Heart right ventricle (tissue), 16 donors: ENCODE data around the gene ADARB1. TPM values are rescaled to one million over a fixed set of nuclear protein-coding genes. Genes with fewer than 3 reads are reported as not detected.

Experiments used
- ATAC-seq, 8 donors: fragments of 200-7000 bp; cut with Tn5 transposase; one replicate each; pipeline ENCODE4 v1.9.1; 2020; ENCODE audit warnings: mild to moderate bottlenecking in 8 of 8, moderate library complexity in 8 of 8, moderate number of reproducible peaks in 1 of 8
- DNase-seq, 2 donors: peaks; one replicate each; pipeline ENCODE4 v3.0.0-alpha.2; 2020
- H3K27ac ChIP-seq, 10 donors: fragments of 200-600 bp; sonication (generic) in 2 of 10; one replicate each; pipeline versions ENCODE4 v1.5.0 to v1.8.0; 2020 to 2022; ENCODE audit warnings: mild to moderate bottlenecking in 3 of 10
- H3K27me3 ChIP-seq, 7 donors: fragments of 200-600 bp; one replicate each; pipeline ENCODE4 v1.8.0; 2021 to 2022; ENCODE audit warnings: mild to moderate bottlenecking in 2 of 7
- H3K36me3 ChIP-seq, 9 donors: fragments of 200-600 bp; sonication (generic) in 1 of 9; one replicate each; pipeline versions ENCODE4 v1.5.0 to v1.8.0; 2020 to 2022; ENCODE audit warnings: mild to moderate bottlenecking in 2 of 9
- H3K4me1 ChIP-seq, 9 donors: fragments of 200-600 bp; sonication (generic) in 1 of 9; one replicate each; pipeline versions ENCODE4 v1.5.0 to v1.8.0; 2020 to 2022; ENCODE audit warnings: mild to moderate bottlenecking in 4 of 9
- H3K4me3 ChIP-seq, 10 donors: fragments of 200-600 bp; sonication (generic) in 2 of 10; one replicate each; pipeline versions ENCODE4 v1.5.0 to v1.8.0; 2020 to 2022; ENCODE audit warnings: mild to moderate bottlenecking in 7 of 10, moderate library complexity in 2 of 10
- H3K9me3 ChIP-seq, 11 donors: fragments of 200-600 bp in 10 of 11; sonication (generic) in 2 of 11; one replicate each; pipeline versions ENCODE4 v1.5.0 to v1.8.0; 2013 to 2022; ENCODE audit warnings: mild to moderate bottlenecking in 2 of 11, control low read depth in 1 of 11, moderate library complexity in 1 of 11
- CTCF ChIP-seq, 9 donors: fragments of 200-600 bp; sonication (generic) in 2 of 9; IDR thresholded peaks; one replicate each; pipeline versions ENCODE4 v1.5.0 to v1.8.0; 2021 to 2022; ENCODE audit warnings: antibody characterized with exemption in 9 of 9, mild to moderate bottlenecking in 5 of 9, moderate library complexity in 1 of 9
- WGBS, 2 donors: extraction: QIAGEN DNeasy Blood & Tissue Kit; methylation state at CpG; one replicate each; pipeline ENCODE4 v1.1.7; 2013; ENCODE audit warnings: inconsistent platforms in 1 of 2; 5-methylcytosine and 5-hydroxymethylcytosine counted together
- intact Hi-C, 10 donors: fragments of 100-400 bp; cut with DNase I; formaldehyde crosslinking; loops; one replicate each; pipeline versions ENCODE4 v1.11.1 to v1.14.2; 2022
- polyA plus RNA-seq, 2 donors: library from polyadenylated mRNA; stranded (reverse); fragments of 200-250 nt; gene quantifications; one replicate each; pipeline ENCODE4 v1.2.3, GENCODE V29; 2013
- total RNA-seq, 10 donors: library from RNA; stranded (reverse); fragmentation: NEBNext Ultra II Directional in 3 of 10; extraction: Animal tissue kit (Norgen Biotek cat#: 25700) in 3 of 10; gene quantifications; one replicate each; pipeline versions ENCODE4 v1.2.1 to v1.2.4, GENCODE V29; 2021 to 2023
- donor health status: Arrhythmogenic right ventricular cardiomyopathy.
- donor health status: ischemic (EF 13 %, LVEDD 7.1; RV severe dilation, severe dysfunction).
- donor health status: healthy with polysubstance abuse.
- donor health status: DM: no; HTN: yes; CAD: no.
- donor health status: DM: no; HTN: no; CAD: no.
- donor health status: ischemic (EF 25% LVEDD 6.9; RV normal size, moderate dysfunction).
- donor health status: ischemic (EF 25% LVEDD 5.7; RV mildly dilated, moderate dysfunction).
- donor health status: healthy.
- donor health status: DM: yes; HTN: yes; CAD: no.
- donor health status: Ischemic cardiomyopathy.
- donor health status: ischemic (EF 35%, LVEDD 5.7; RV mildly dilated, moderate dysfunction).
- donor health status: nonischemic (EF 11% LVEDD 7.7; RV severe dilation, severe dysfunction).
- donor health status: DM: yes; HTN: yes; CAD: no.
- donor health status: PGD.
- donor health status: ischemic (EF 29% LVEDD 5.4; RV normal size, mild dysfunction).
- donor health status: nonischemic (EF 23%, LVEDD 6.1; RV moderate dilation, normal function).

Gene ADARB1
- total and polyA plus RNA-seq, 12 donors, result 7.4 to 21.2 (median 13.5) TPM

GRCh38 chr21:45261093-45261492 is 186.7 kb downstream of the ADARB1 start:
- intact Hi-C loops, result no loop called here

GRCh38 chr21:45262041-45262581 is 187.7 kb downstream of the ADARB1 start:
- H3K4me1 ChIP-seq, result peaks cover 0 to 9% (median 3%) of the 10 kb centered on the region in 9 donors
- no peak for DNase-seq
- no peak for TF ChIP-seq CTCF (IDR thresholded peaks at IDR 0.05)
- peaks cover 0 to 12% (median 7%) of the 10 kb centered on the region in 7 donors for H3K27me3 ChIP-seq
- no peaks in the 10 kb centered on the region for H3K9me3 ChIP-seq
- ATAC-seq, result no peak
- H3K4me3 ChIP-seq, result no peak overlapping the region
- WGBS, 2 donors, result 94 to 96% methylated on average over 7 of the region's 7 CpGs
- intact Hi-C loops, result no loop called here
- peaks cover 0 to 54% (median 32%) of the 10 kb centered on the region in 9 donors for H3K36me3 ChIP-seq
- no peak overlapping the region for H3K27ac ChIP-seq

More at GRCh38 chr21:45261093-45261492, 186.7 kb downstream of the ADARB1 start:
- H3K27ac ChIP-seq, result no peak overlapping the region
- H3K4me1 ChIP-seq, result peaks cover 0 to 14% (median 7%) of the 10 kb centered on the region in 9 donors
- H3K4me3 ChIP-seq, result no peak overlapping the region
- no peaks in the 10 kb centered on the region for H3K9me3 ChIP-seq
- peaks cover 0 to 44% (median 24%) of the 10 kb centered on the region in 9 donors for H3K36me3 ChIP-seq
- DNase-seq (no peak), ATAC-seq (no peak)
- H3K27me3 ChIP-seq, result peaks cover 0 to 20% (median 16%) of the 10 kb centered on the region in 7 donors
- 91 to 93% methylated on average over 10 of the region's 10 CpGs for WGBS, 2 donors
- no peak for TF ChIP-seq CTCF (IDR thresholded peaks at IDR 0.05)

GRCh38 chr21:45262616-45263015 is 188.2 kb downstream of the ADARB1 start:
- WGBS, 2 donors, result 91 to 92% methylated on average over 11 of the region's 11 CpGs
- no peak for TF ChIP-seq CTCF (IDR thresholded peaks at IDR 0.05)
- no peak overlapping the region for H3K27ac ChIP-seq
- H3K4me1 ChIP-seq, result peaks cover 0 to 7% (median 0%) of the 10 kb centered on the region in 9 donors
- H3K4me3 ChIP-seq, result no peak overlapping the region
- H3K27me3 ChIP-seq, result peaks cover 0 to 8% (median 2%) of the 10 kb centered on the region in 7 donors
- no peak for ATAC-seq
- H3K36me3 ChIP-seq, result peaks cover 0 to 59% (median 38%) of the 10 kb centered on the region in 9 donors
- DNase-seq, result no peak
- no peaks in the 10 kb centered on the region for H3K9me3 ChIP-seq
- intact Hi-C loops, result no loop called here

GRCh38 chr21:45263534-45263933 is 189.2 kb downstream of the ADARB1 start:
- ATAC-seq (no peak), DNase-seq (no peak)
- 96% methylated on average over 6 of the region's 6 CpGs for WGBS, 2 donors
- Histone ChIP-seq H3K9me3 (no peaks in the 10 kb centered on the region), H3K27ac (no peak overlapping the region), H3K27me3 (peaks cover 0 to 5% (median 0%) of the 10 kb centered on the region in 7 donors), H3K4me3 (no peak overlapping the region), H3K36me3 (peaks cover 0 to 63% (median 40%) of the 10 kb centered on the region in 9 donors), H3K4me1 (peaks cover 0 to 7% (median 0%) of the 10 kb centered on the region in 9 donors)
- TF ChIP-seq CTCF (IDR thresholded peaks at IDR 0.05), result no peak
- intact Hi-C loops, result no loop called here
